ENCODE measurements around the gene IGLL5. TPM values are rescaled to one million over a fixed set of nuclear protein-coding genes. Genes with fewer than 3 reads are reported as not detected.

The IGLL5 gene
- total RNA-seq, 3 donors from 2014 or later (not counting 1 experiment from before 2014, with no cell fraction given): 0.38 to 124 (median 0.93) TPM

- peaks cover 14% of the 10 kb centered on the region for H3K4me1 ChIP-seq (ENCODE audit: control insufficient read depth, insufficient read depth, low read length)
- no peak for ATAC-seq
- H3K27me3 ChIP-seq (ENCODE audit: control insufficient read depth, insufficient read depth, low read length): no peaks in the 10 kb centered on the region
- peaks cover 0 to 5% of the 10 kb centered on the region in 2 donors for H3K9me3 Mint-ChIP-seq
- H3K27me3 Mint-ChIP-seq (ENCODE audit: low read depth in 2 of 2): no peaks in the 10 kb centered on the region
- WGBS (ENCODE audit: insufficient coverage): 73% methylated on average over 1 of the region's 2 CpGs
- no peak overlapping the region for H3K4me3 ChIP-seq (ENCODE audit: low read length)
- no peaks in the 10 kb centered on the region for H3K9me3 ChIP-seq (ENCODE audit: control insufficient read depth, insufficient read depth, low read length)
- intact Hi-C loops (cut with micrococcal nuclease): loop anchor here (5.0 kb wide), 1 partner anchor 35 kb away; no protein-coding TSS in a partner anchor
- TF ChIP-seq CTCF (IDR thresholded peaks at IDR 0.05): no peak
- peaks cover 45 to 57% of the 10 kb centered on the region in 2 donors for H3K4me1 Mint-ChIP-seq
- H3K36me3 ChIP-seq (ENCODE audit: control insufficient read depth, insufficient read depth, low read length): no peaks in the 10 kb centered on the region
- peak overlapping the region in 1 of 2 donors; percentile 14 for H3K27ac Mint-ChIP-seq
- H3K36me3 Mint-ChIP-seq: peaks cover 15% of the 10 kb centered on the region
- no peak overlapping the region for H3K27ac ChIP-seq (ENCODE audit: low read length)
- H3K4me3 Mint-ChIP-seq: no peak overlapping the region
- no peak for DNase-seq
Measured at GRCh38 chr22:22847241-22847640, 40.4 kb upstream of the IGLL5 start.

- intact Hi-C loops (cut with micrococcal nuclease): loop anchor here (1.0 to 5.0 kb wide), 2 partner anchors 34 to 46 kb away; no protein-coding TSS in a partner anchor
- Histone ChIP-seq H3K4me3 (ENCODE audit: low read length) (no peak overlapping the region), H3K27me3 (ENCODE audit: control insufficient read depth, insufficient read depth, low read length) (no peaks in the 10 kb centered on the region), H3K36me3 (ENCODE audit: control insufficient read depth, insufficient read depth, low read length) (no peaks in the 10 kb centered on the region), H3K4me1 (ENCODE audit: control insufficient read depth, insufficient read depth, low read length) (peaks cover 14% of the 10 kb centered on the region), H3K27ac (ENCODE audit: low read length) (no peak overlapping the region), H3K9me3 (ENCODE audit: control insufficient read depth, insufficient read depth, low read length) (no peaks in the 10 kb centered on the region)
- H3K27ac Mint-ChIP-seq: peak overlapping the region in 1 of 2 donors; percentile 56
- peak; percentile 56 to 85 for DNase-seq
- no peaks in the 10 kb centered on the region for H3K27me3 Mint-ChIP-seq (ENCODE audit: low read depth in 2 of 2)
- ATAC-seq: peak; percentile 58 to 90 (median 83)
- H3K4me1 Mint-ChIP-seq: peaks cover 46 to 68% of the 10 kb centered on the region in 2 donors
- H3K36me3 Mint-ChIP-seq: peaks cover 15% of the 10 kb centered on the region
- H3K9me3 Mint-ChIP-seq: peaks cover 0 to 5% of the 10 kb centered on the region in 2 donors
- H3K4me3 Mint-ChIP-seq: no peak overlapping the region
- TF ChIP-seq CTCF (IDR thresholded peaks at IDR 0.05): peak; percentile 92
- WGBS (ENCODE audit: insufficient coverage): 52% methylated on average over 5 of the region's 5 CpGs
Measured at GRCh38 chr22:22848364-22848866, 39.2 kb upstream of the IGLL5 start.

GRCh38 chr22:22849640-22850610, 37.7 kb upstream of the IGLL5 start:
- Mint-ChIP-seq H3K9me3 (peaks cover 0 to 5% of the 10 kb centered on the region in 2 donors), H3K4me3 (no peak overlapping the region), H3K27me3 (ENCODE audit: low read depth in 2 of 2) (no peaks in the 10 kb centered on the region), H3K4me1 (peaks cover 49 to 72% of the 10 kb centered on the region in 2 donors), H3K36me3 (peaks cover 7% of the 10 kb centered on the region), H3K27ac (peak overlapping the region; percentile 30 to 56)
- Histone ChIP-seq H3K36me3 (ENCODE audit: control insufficient read depth, insufficient read depth, low read length) (no peaks in the 10 kb centered on the region), H3K4me3 (ENCODE audit: low read length) (no peak overlapping the region), H3K9me3 (ENCODE audit: control insufficient read depth, insufficient read depth, low read length) (no peaks in the 10 kb centered on the region), H3K4me1 (ENCODE audit: control insufficient read depth, insufficient read depth, low read length) (peaks cover 14% of the 10 kb centered on the region), H3K27me3 (ENCODE audit: control insufficient read depth, insufficient read depth, low read length) (no peaks in the 10 kb centered on the region), H3K27ac (ENCODE audit: low read length) (no peak overlapping the region)
- 77% methylated on average over 5 of the region's 5 CpGs for WGBS (ENCODE audit: insufficient coverage)
- ATAC-seq (no peak), DNase-seq (no peak)
- intact Hi-C loops (cut with micrococcal nuclease): loop anchor here (5.0 kb wide), 2 partner anchors 32 to 33 kb away; no protein-coding TSS in a partner anchor
- no peak for TF ChIP-seq CTCF (IDR thresholded peaks at IDR 0.05)

Data from natural killer cell (primary cell).